CD4-positive, CD25-positive, alpha-beta regulatory T cell (primary cell): ENCODE data around the gene USP44. TPM values are rescaled to one million over a fixed set of nuclear protein-coding genes. Genes with fewer than 3 reads are reported as not detected.
"Not testable (repeated sequence)": the region's sequence is repeated elsewhere in the genome, so short reads cannot be mapped to it uniquely, and the experiment has no call there.

Source experiments
- ATAC-seq, 2 donors: fragments of 150-1000 bp; cut with Tn5 transposase; one replicate each; pipeline ENCODE4 v1.10.0; 2021; ENCODE audit warnings: low read depth in 2 of 2, moderate number of reproducible peaks in 2 of 2, moderate library complexity in 1 of 2
- DNase-seq, 3 donors: peaks; one replicate each; pipeline versions ENCODE4 v3.0.0 to v3.0.0-alpha.2; 2012 to 2022; ENCODE audit warnings: mixed read lengths in 1 of 3
- H3K27ac ChIP-seq: one replicate; pipeline ENCODE4 v1.7.0; 2013; ENCODE audit warnings: mild to moderate bottlenecking, low read length; ENCODE audit not compliant: insufficient read depth, poor library complexity, severe bottlenecking
- H3K27me3 ChIP-seq: one replicate; pipeline ENCODE4 v1.7.0; 2013; ENCODE audit warnings: low read length; ENCODE audit not compliant: control insufficient read depth, insufficient read depth
- H3K36me3 ChIP-seq: one replicate; pipeline ENCODE4 v1.7.0; 2013; ENCODE audit warnings: mild to moderate bottlenecking, low read length, moderate library complexity; ENCODE audit not compliant: control insufficient read depth, insufficient read depth
- H3K4me1 ChIP-seq: 2 replicates; pipeline ENCODE4 v1.7.0; 2013; ENCODE audit warnings: mild to moderate bottlenecking, low read length; ENCODE audit not compliant: insufficient read depth, control insufficient read depth, poor library complexity, severe bottlenecking
- H3K4me3 ChIP-seq: one replicate; pipeline ENCODE4 v1.7.0; 2013; ENCODE audit warnings: low read depth, mild to moderate bottlenecking, low read length, moderate library complexity
- H3K9me3 ChIP-seq, 2 experiments: 1 replicate in 1 of 2; 2 replicates in 1 of 2; pipeline ENCODE4 v1.7.0; 2013; ENCODE audit warnings: low read length in 2 of 2, mild to moderate bottlenecking in 1 of 2, moderate library complexity in 1 of 2; ENCODE audit not compliant: control insufficient read depth in 2 of 2
- H3K27ac Mint-ChIP-seq, 3 donors: one replicate each; pipeline ENCODE4 v1.8.0; 2020 to 2022; ENCODE audit warnings: mild to moderate bottlenecking in 3 of 3, mixed read lengths in 3 of 3, moderate library complexity in 2 of 3
- H3K27me3 Mint-ChIP-seq: one replicate; pipeline ENCODE4 v1.8.0; 2022; ENCODE audit warnings: mild to moderate bottlenecking, mixed read lengths
- H3K36me3 Mint-ChIP-seq: one replicate; pipeline ENCODE4 v1.8.0; 2020; ENCODE audit warnings: mixed read lengths
- H3K4me1 Mint-ChIP-seq, 4 donors: one replicate each; pipeline ENCODE4 v1.8.0; 2020 to 2022; ENCODE audit warnings: mixed read lengths in 4 of 4, mild to moderate bottlenecking in 1 of 4
- H3K4me3 Mint-ChIP-seq, 4 donors: one replicate each; pipeline ENCODE4 v1.8.0; 2020 to 2022; ENCODE audit warnings: mild to moderate bottlenecking in 4 of 4, mixed read lengths in 4 of 4, moderate library complexity in 3 of 4
- H3K9me3 Mint-ChIP-seq, 7 donors: one replicate each; pipeline ENCODE4 v1.8.0; 2020 to 2022; ENCODE audit warnings: mixed read lengths in 7 of 7, mild to moderate bottlenecking in 3 of 7, moderate library complexity in 2 of 7
- polyA plus RNA-seq, 4 donors: library from polyadenylated mRNA; unstranded; fragments of 300-500 nt; fragmentation: Illumina TruSeq; gene quantifications; one replicate each; pipeline ENCODE4 v1.2.3, GENCODE V29; 2021
- total RNA-seq: library from RNA; stranded (reverse); gene quantifications from one replicate; pipeline ENCODE4 v1.2.3, GENCODE V29; 2022

USP44 gene
- total and polyA plus RNA-seq, 5 donors from 2014 or later = 0.86 to 2.9 (median 1.7) TPM

DNA sequence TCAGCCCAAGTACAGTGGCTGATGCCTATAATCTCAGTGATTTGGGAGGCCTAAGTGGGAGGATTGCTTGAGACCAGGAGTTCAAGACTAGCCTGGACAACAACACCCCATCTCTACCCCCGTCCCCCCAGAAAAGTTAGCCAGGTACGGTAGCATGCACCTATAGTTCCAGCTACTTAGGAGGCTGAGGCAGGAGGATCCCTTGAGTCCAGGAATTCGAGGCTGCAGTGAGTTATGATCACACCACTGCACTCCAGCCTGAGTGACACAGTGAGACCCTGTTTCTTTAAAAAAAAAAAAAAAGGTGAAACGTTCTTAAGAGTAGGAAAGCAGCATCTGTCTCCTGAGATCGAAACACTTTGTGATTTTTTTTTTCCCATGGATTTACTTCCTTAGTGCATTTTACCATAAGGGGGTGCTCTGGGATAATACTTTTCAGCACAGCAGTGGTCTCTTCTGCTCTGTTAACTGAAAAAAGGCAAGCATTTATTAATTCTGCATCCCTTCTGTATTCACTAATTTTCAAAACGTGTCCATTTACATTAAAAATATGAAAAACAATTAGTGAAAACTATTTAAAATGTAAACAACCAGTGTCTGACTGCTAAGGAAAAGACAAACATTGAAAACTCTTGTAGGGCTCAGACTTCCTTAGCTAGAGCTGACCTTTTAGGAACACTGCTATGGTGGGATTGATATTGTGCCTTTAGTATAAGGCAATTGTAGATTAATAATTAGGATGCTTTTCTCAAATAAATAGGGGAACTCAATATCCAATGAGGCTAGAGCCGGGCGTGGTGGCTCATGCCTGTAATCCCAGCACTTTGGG is 31.2 kb upstream of the USP44 start:
- Mint-ChIP-seq H3K4me3 (no peak overlapping the region), H3K9me3 (no peaks in the 10 kb centered on the region), H3K27me3 (peaks cover 7% of the 10 kb centered on the region), H3K27ac (no peak overlapping the region), H3K36me3 (no peaks in the 10 kb centered on the region), H3K4me1 (peaks cover 0 to 1% (median 0%) of the 10 kb centered on the region in 4 donors)
- no peak for ATAC-seq
- Histone ChIP-seq H3K27me3 (no peaks in the 10 kb centered on the region), H3K4me3 (no peak overlapping the region), H3K36me3 (no peaks in the 10 kb centered on the region), H3K9me3 (no peaks in the 10 kb centered on the region), H3K27ac (no peak overlapping the region), H3K4me1 (no peaks in the 10 kb centered on the region)
- no peak for DNase-seq

DNA sequence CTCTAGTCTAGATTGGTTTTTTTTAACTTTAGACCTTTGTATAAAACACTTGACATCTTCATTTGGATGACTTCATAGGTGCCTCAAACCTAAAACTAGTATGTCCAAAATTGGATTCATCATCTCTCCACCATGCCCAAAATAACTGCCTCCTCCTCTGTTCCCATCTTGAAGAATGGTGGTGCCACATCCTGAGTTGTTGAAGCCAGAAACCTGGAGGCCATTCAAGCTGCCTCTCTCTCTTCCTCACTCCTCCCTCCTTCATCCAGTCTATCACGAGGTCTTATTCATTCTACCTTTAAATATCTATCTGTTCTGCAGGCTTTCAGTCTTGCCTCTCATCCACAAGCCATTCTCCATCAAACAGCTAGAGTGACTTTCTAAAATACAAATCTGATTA is 26.5 kb upstream of the USP44 start:
- no peaks in the 10 kb centered on the region for H3K9me3 ChIP-seq
- no peak overlapping the region for H3K27ac Mint-ChIP-seq
- no peak overlapping the region for H3K4me3 ChIP-seq
- no peaks in the 10 kb centered on the region for H3K36me3 Mint-ChIP-seq
- no peaks in the 10 kb centered on the region for H3K36me3 ChIP-seq
- peaks cover 0 to 3% (median 0%) of the 10 kb centered on the region in 7 donors for H3K9me3 Mint-ChIP-seq
- H3K27me3 ChIP-seq = peaks cover 1% of the 10 kb centered on the region
- peaks cover 20% of the 10 kb centered on the region for H3K27me3 Mint-ChIP-seq
- H3K4me1 ChIP-seq = no peaks in the 10 kb centered on the region
- H3K27ac ChIP-seq = no peak overlapping the region
- H3K4me1 Mint-ChIP-seq = peaks cover 0 to 1% (median 0%) of the 10 kb centered on the region in 4 donors
- no peak for ATAC-seq
- no peak overlapping the region for H3K4me3 Mint-ChIP-seq
- no peak for DNase-seq

GRCh38 chr12:95574799-95575452 is 23.6 kb upstream of the USP44 start:
- Histone ChIP-seq H3K4me3 (no peak overlapping the region), H3K9me3 (no peaks in the 10 kb centered on the region), H3K27ac (no peak overlapping the region), H3K36me3 (no peaks in the 10 kb centered on the region), H3K4me1 (no peaks in the 10 kb centered on the region), H3K27me3 (peaks cover 1% of the 10 kb centered on the region)
- H3K27ac Mint-ChIP-seq = no peak overlapping the region
- ATAC-seq = no peak
- H3K36me3 Mint-ChIP-seq = no peaks in the 10 kb centered on the region
- H3K9me3 Mint-ChIP-seq = peaks cover 0 to 3% (median 0%) of the 10 kb centered on the region in 7 donors
- DNase-seq = no peak
- H3K4me1 Mint-ChIP-seq = peaks cover 0 to 6% (median under 1%) of the 10 kb centered on the region in 4 donors
- H3K4me3 Mint-ChIP-seq = no peak overlapping the region
- peaks cover 20% of the 10 kb centered on the region for H3K27me3 Mint-ChIP-seq

DNA sequence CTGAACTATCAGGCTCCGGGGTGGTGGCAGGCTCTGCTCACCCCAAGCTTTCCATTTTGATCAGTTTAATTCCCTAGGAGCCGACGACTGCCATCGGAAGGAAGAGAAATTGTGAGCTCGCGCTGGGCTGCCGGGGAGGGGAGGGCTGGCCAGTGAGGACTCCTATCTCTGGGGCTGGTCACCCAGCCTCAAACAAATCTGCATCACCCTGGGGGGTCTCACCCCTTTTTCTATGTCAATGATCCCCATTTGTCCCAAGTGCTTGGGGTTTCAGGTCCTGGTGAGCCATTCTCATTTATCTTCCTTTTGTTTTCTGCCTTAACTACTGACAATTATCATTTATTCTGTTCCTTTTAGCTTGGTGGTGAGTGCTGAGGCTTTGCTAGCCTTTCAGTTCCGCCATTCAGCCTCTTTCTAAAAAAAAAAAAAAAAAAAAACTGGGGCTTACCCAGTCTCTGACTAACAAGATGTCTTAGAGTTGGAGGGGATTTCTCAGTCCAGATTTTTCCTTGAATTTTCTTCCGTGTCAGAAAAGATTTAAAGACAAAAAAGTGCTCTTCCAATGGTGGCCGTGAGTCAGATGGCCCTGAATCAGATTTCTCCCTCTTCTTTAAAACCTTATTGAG is 22.8 kb upstream of the USP44 start:
- Mint-ChIP-seq H3K4me1 (peaks cover 0 to 6% (median 0%) of the 10 kb centered on the region in 4 donors), H3K9me3 (peaks cover 0 to 3% (median 0%) of the 10 kb centered on the region in 7 donors), H3K27me3 (peaks cover 20% of the 10 kb centered on the region), H3K4me3 (peak overlapping the region in 3 of 4 donors; percentile 4 to 61 (median 33)), H3K27ac (no peak overlapping the region), H3K36me3 (no peaks in the 10 kb centered on the region)
- Histone ChIP-seq H3K9me3 (no peaks in the 10 kb centered on the region), H3K4me1 (no peaks in the 10 kb centered on the region), H3K27me3 (peaks cover 1% of the 10 kb centered on the region), H3K27ac (no peak overlapping the region), H3K36me3 (no peaks in the 10 kb centered on the region), H3K4me3 (no peak overlapping the region)
- DNase-seq (no peak), ATAC-seq (peak in 1 of 2 donors; percentile 28)

GRCh38 chr12:95571369-95571768 is 20.1 kb upstream of the USP44 start:
- peaks cover 1% of the 10 kb centered on the region for H3K27me3 ChIP-seq
- H3K27ac ChIP-seq = no peak overlapping the region
- H3K4me3 ChIP-seq = no peak overlapping the region
- H3K27me3 Mint-ChIP-seq = peaks cover 12% of the 10 kb centered on the region
- H3K36me3 Mint-ChIP-seq = no peaks in the 10 kb centered on the region
- no peak for DNase-seq
- H3K4me3 Mint-ChIP-seq = no peak overlapping the region
- H3K4me1 ChIP-seq = no peaks in the 10 kb centered on the region
- H3K9me3 ChIP-seq = no peaks in the 10 kb centered on the region
- no peaks in the 10 kb centered on the region for H3K9me3 Mint-ChIP-seq
- no peak overlapping the region for H3K27ac Mint-ChIP-seq
- H3K36me3 ChIP-seq = no peaks in the 10 kb centered on the region
- ATAC-seq = no peak
- H3K4me1 Mint-ChIP-seq = peaks cover 0 to 13% (median 3%) of the 10 kb centered on the region in 4 donors

DNA sequence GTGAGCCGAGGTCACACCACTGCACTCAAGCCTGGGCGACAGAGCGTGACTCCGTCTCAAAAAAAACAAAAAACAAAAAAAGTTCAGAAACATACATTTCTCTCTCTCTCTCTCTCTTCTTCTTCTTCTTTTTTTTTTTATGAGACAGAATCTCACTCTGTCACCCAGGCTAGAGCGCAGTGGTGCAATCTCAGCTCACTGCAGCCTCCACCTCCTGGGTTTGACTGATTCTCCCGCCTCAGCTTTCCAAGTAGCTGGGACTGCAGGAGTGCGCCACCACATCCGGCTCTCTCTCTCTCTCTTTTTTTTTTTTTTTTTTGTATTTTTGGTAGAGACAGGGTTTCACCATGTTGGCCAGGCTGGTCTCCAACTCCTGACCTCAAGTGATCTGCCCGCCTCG is 16.8 kb upstream of the USP44 start:
- H3K27ac Mint-ChIP-seq, H3K4me1 ChIP-seq, H3K9me3 Mint-ChIP-seq, H3K27ac ChIP-seq, H3K9me3 ChIP-seq, ATAC-seq, H3K36me3 Mint-ChIP-seq, H3K4me3 Mint-ChIP-seq, H3K27me3 Mint-ChIP-seq, H3K27me3 ChIP-seq, H3K36me3 ChIP-seq, H3K4me3 ChIP-seq, DNase-seq: not testable (repeated sequence)
- H3K4me1 Mint-ChIP-seq = peaks cover 0 to 13% (median 3%) of the 10 kb centered on the region in 4 donors

- H3K9me3 ChIP-seq = no peaks in the 10 kb centered on the region
- H3K27me3 ChIP-seq = no peaks in the 10 kb centered on the region
- Mint-ChIP-seq H3K4me1 (peaks cover 0 to 4% (median 0%) of the 10 kb centered on the region in 4 donors), H3K9me3 (no peaks in the 10 kb centered on the region), H3K27me3 (peaks cover 24% of the 10 kb centered on the region), H3K27ac (no peak overlapping the region), H3K36me3 (no peaks in the 10 kb centered on the region), H3K4me3 (no peak overlapping the region)
- H3K4me3 ChIP-seq = no peak overlapping the region
- H3K36me3 ChIP-seq = no peaks in the 10 kb centered on the region
- H3K4me1 ChIP-seq = no peaks in the 10 kb centered on the region
- DNase-seq (no peak), ATAC-seq (no peak)
- H3K27ac ChIP-seq = no peak overlapping the region
These were observed 6.3 kb upstream of the USP44 start for GRCh38 chr12:95557625-95558024.
